K562 (cell line): ENCODE data around the gene ENDOG. TPM values are rescaled to one million over a fixed set of nuclear protein-coding genes. Genes with fewer than 3 reads are reported as not detected.

ENCODE experiments used
- ATAC-seq: fragments of 200-7000 bp; cut with Tn5 transposase; 3 replicates; pipeline ENCODE4 v1.9.1; 2020; ENCODE audit warnings: moderate library complexity
- BruUV-seq: library from RNA; stranded (reverse); fragments of 400-500 nt; replicated peaks from 2 replicates; lab custom pipeline; 2021; lab: Mats Ljungman, UMichigan
- CTCF ChIA-PET: fragments of 300-600 bp; formaldehyde crosslinking; extraction: SDS; loops from one replicate; lab custom pipeline; 2021; ENCODE audit warnings: low intra/inter-chr PET ratio; lab: Yijun Ruan, JAX
- POLR2A ChIA-PET: fragments of 300-600, 350-650 bp; sonication (Branson Sonifier 250); formaldehyde crosslinking; extraction: SDS; loops from one replicate; lab custom pipeline; 2021; ENCODE audit warnings: antibody characterized with exemption, inconsistent platforms; lab: Yijun Ruan, JAX
- DNase-seq, 4 experiments: peaks; one replicate each; pipeline versions ENCODE4 v3.0.0 to v3.0.0-alpha.2; 2011 to 2018; ENCODE audit warnings: low spot score in 3 of 4, mixed read lengths in 3 of 4; ENCODE audit errors: extremely low read depth in 1 of 4
- FAIRE-seq: peaks from 2 replicates; lab custom pipeline; 2011; peaks lifted over from hg19 to GRCh38; lab: Jason Lieb, UNC
- H2AFZ ChIP-seq: 2 replicates; pipeline ENCODE4 v1.6.0; 2011; ENCODE audit warnings: low read depth, low read length, control low read depth, inconsistent platforms
- H3K27ac ChIP-seq: fragments of 200-600 bp; 3 replicates; pipeline ENCODE4 v1.8.0; 2011; ENCODE audit warnings: low read depth, mild to moderate bottlenecking, control low read depth, inconsistent platforms, low read length, moderate library complexity, mixed read lengths; ENCODE audit errors: extremely low read depth
- H3K27me3 ChIP-seq, 2 experiments: fragments of 300-600 bp in 1 of 2; 2 replicates in 1 of 2; 3 replicates in 1 of 2; pipeline versions ENCODE4 v1.6.0 to v1.8.0; 2011; ENCODE audit warnings: inconsistent platforms in 2 of 2, low read length in 2 of 2, mild to moderate bottlenecking in 1 of 2, mixed read lengths in 1 of 2, moderate library complexity in 1 of 2; ENCODE audit not compliant: control insufficient read depth in 2 of 2, insufficient read depth in 2 of 2
- H3K36me3 ChIP-seq: fragments of 300-600 bp; 3 replicates; pipeline ENCODE4 v1.8.0; 2011; ENCODE audit warnings: mild to moderate bottlenecking, low read length, inconsistent platforms; ENCODE audit not compliant: control insufficient read depth, insufficient read depth
- H3K4me1 ChIP-seq, 2 experiments: fragments of 200-600 bp in 1 of 2; replicated peaks in 1 of 2; 2 replicates in 1 of 2; 3 replicates in 1 of 2; pipeline versions ENCODE4 v1.5.1 to v1.8.0; 2011; ENCODE audit warnings: inconsistent platforms in 2 of 2, low read length in 2 of 2, mild to moderate bottlenecking in 1 of 2, mixed read lengths in 1 of 2, moderate library complexity in 1 of 2; ENCODE audit not compliant: control insufficient read depth in 2 of 2, insufficient read depth in 2 of 2
- H3K4me2 ChIP-seq: 2 replicates; pipeline ENCODE4 v1.6.1; 2011; ENCODE audit warnings: low read length, control low read depth, inconsistent platforms, mixed read lengths; ENCODE audit not compliant: insufficient read depth
- H3K4me3 ChIP-seq: fragments of 200-600 bp; sonication (generic), shearing (Covaris generic); 2 replicates; pipeline ENCODE4 v1.5.1; 2016; ENCODE audit warnings: control low read depth, inconsistent platforms
- H3K79me2 ChIP-seq: fragments of 200-600 bp; 3 replicates; pipeline ENCODE4 v1.8.0; 2011; ENCODE audit warnings: low read length, inconsistent platforms; ENCODE audit not compliant: control insufficient read depth, insufficient read depth
- H3K9ac ChIP-seq, 2 experiments: 2 replicates each; pipeline versions ENCODE4 v1.6.0 to v1.6.1; 2011; ENCODE audit warnings: low read depth in 2 of 2, low read length in 2 of 2, control low read depth in 1 of 2, inconsistent platforms in 1 of 2, mild to moderate bottlenecking in 1 of 2, mixed read lengths in 1 of 2; ENCODE audit not compliant: insufficient read depth in 1 of 2
- H3K9me1 ChIP-seq: one replicate; pipeline ENCODE4 v1.6.0; 2011; ENCODE audit warnings: inconsistent platforms, mild to moderate bottlenecking, low read length, moderate library complexity; ENCODE audit not compliant: control insufficient read depth, insufficient read depth
- H3K9me3 ChIP-seq: replicated peaks from 2 replicates; pipeline ENCODE4 v1.5.1; 2011; ENCODE audit warnings: low read depth, low read length, inconsistent platforms; ENCODE audit not compliant: control insufficient read depth, insufficient read depth
- H4K20me1 ChIP-seq: replicated peaks from 2 replicates; pipeline ENCODE4 v1.6.1; 2011; ENCODE audit warnings: low read length, inconsistent platforms, mixed read lengths; ENCODE audit not compliant: control insufficient read depth, insufficient read depth
- BACH1 ChIP-seq: fragments of 200-800 bp; sonication (Bioruptor generic); IDR thresholded peaks from 2 replicates; pipeline ENCODE4 v1.6.1; 2016; ENCODE audit warnings: missing genetic modification characterization, missing compliant biosample characterization
- BDP1 ChIP-seq: IDR thresholded peaks from 3 replicates; pipeline ENCODE4 v1.6.1; 2011; ENCODE audit not compliant: insufficient read length, insufficient read depth
- CBFA2T3 ChIP-seq: fragments of 450-650 bp; IDR thresholded peaks from 2 replicates; pipeline ENCODE4 v1.6.1; 2017
- CREM ChIP-seq: IDR thresholded peaks from 2 replicates; pipeline ENCODE4 v1.6.1; 2014; ENCODE audit warnings: antibody characterized with exemption, low read depth
- EHMT2 ChIP-seq: fragments of 450-650 bp; IDR thresholded peaks from 2 replicates; pipeline ENCODE4 v1.6.1; 2018; ENCODE audit warnings: antibody characterized with exemption
- ELF2 ChIP-seq: fragments of 250-450 bp; sonication (Bioruptor Pico); IDR thresholded peaks from 2 replicates; pipeline ENCODE4 v1.5.0; 2021; ENCODE audit warnings: mild to moderate bottlenecking
- FUS ChIP-seq: fragments of 200-400 bp; formaldehyde crosslinking; optimal IDR thresholded peaks from 2 replicates; pipeline ENCODE3; 2017; ENCODE audit warnings: low read depth, low read length
- HMGN3 ChIP-seq: IDR thresholded peaks from 2 replicates; pipeline ENCODE4 v1.6.1; 2011; ENCODE audit warnings: borderline replicate concordance, low read depth, mild to moderate bottlenecking, mixed read lengths, low read length; ENCODE audit not compliant: insufficient read length; ENCODE audit errors: extremely low read depth
- RAD21 ChIP-seq, 2 experiments: fragments of 250-450 bp in 1 of 2; fragments of 450-650 bp in 1 of 2; sonication (Bioruptor Pico) in 1 of 2; formaldehyde crosslinking in 1 of 2; IDR thresholded peaks in 1 of 2; conservative IDR thresholded peaks in 1 of 2; 2 replicates each; pipeline versions ENCODE4 v1.4.0 to v1.8.0; 2020 to 2022; ENCODE audit warnings: mild to moderate bottlenecking in 2 of 2, moderate library complexity in 1 of 2
- RBFOX2 ChIP-seq: fragments of 200-400 bp; formaldehyde crosslinking; IDR thresholded peaks from 2 replicates; pipeline ENCODE4 v1.6.1; 2017; ENCODE audit warnings: low read depth, mild to moderate bottlenecking, low read length, moderate library complexity
- RNF2 ChIP-seq: sonication (generic); IDR thresholded peaks from 2 replicates; pipeline ENCODE4 v1.6.1; 2016
- SIN3B ChIP-seq: fragments of 450-650 bp; IDR thresholded peaks from 2 replicates; pipeline ENCODE4 v1.6.1; 2017; ENCODE audit warnings: low read depth, mild to moderate bottlenecking, moderate library complexity
- SMAD4 ChIP-seq: fragments of 250-450 bp; sonication (Bioruptor Pico); conservative IDR thresholded peaks from 2 replicates; pipeline ENCODE4 v1.8.0; 2021; ENCODE audit warnings: inconsistent platforms, mild to moderate bottlenecking, moderate library complexity
- SNIP1 ChIP-seq: fragments of 450-650 bp; IDR thresholded peaks from 2 replicates; pipeline ENCODE4 v1.7.1; 2017; ENCODE audit warnings: low read depth, mild to moderate bottlenecking
- TCF7L2 ChIP-seq: fragments of 150-350 bp; IDR thresholded peaks from 2 replicates; pipeline ENCODE4 v1.6.1; 2016; ENCODE audit warnings: low read depth, mild to moderate bottlenecking, low read length, moderate library complexity
- ZBTB1 ChIP-seq: sonication (generic); formaldehyde crosslinking; IDR thresholded peaks from 2 replicates; pipeline ENCODE4 v1.8.1; 2023; ENCODE audit warnings: missing genetic modification reagents, low read depth, mild to moderate bottlenecking, borderline replicate concordance
- ZKSCAN1 ChIP-seq: fragments of 150-350 bp; IDR thresholded peaks from 2 replicates; pipeline ENCODE4 v1.6.1; 2016; ENCODE audit warnings: low read depth, low read length
- ZNF717 ChIP-seq: fragments of 250-450 bp; sonication (Bioruptor Pico); IDR thresholded peaks from 2 replicates; pipeline ENCODE4 v1.5.0; 2021
- ZNF79 ChIP-seq: fragments of 250-450 bp; sonication (Bioruptor Pico); IDR thresholded peaks from 2 replicates; pipeline ENCODE4 v1.4.0; 2020; ENCODE audit warnings: low read depth, mild to moderate bottlenecking, moderate library complexity
- WGBS: fragments of 100-300 bp; shearing (Covaris generic); methylation state at CpG from one replicate; pipeline ENCODE4 v1.1.6; 2016; ENCODE audit warnings: low coverage, mixed read lengths; ENCODE audit not compliant: insufficient coverage; ENCODE audit errors: missing lambda C conversion rate; 5-methylcytosine and 5-hydroxymethylcytosine counted together
- in situ Hi-C: fragments of 300-500 bp; cut with MboI; formaldehyde crosslinking; loops from 4 replicates; pipeline ENCODE4 v1.15.0; 2018; ENCODE audit warnings: inconsistent platforms, mixed read lengths
- intact Hi-C: fragments of 100-400 bp; cut with micrococcal nuclease; formaldehyde crosslinking; loops from 2 replicates; pipeline ENCODE4 v1.14.2; 2022
- polyA plus RNA-seq, 8 experiments: library from polyadenylated mRNA; depleted of rRNA in 4 of 8; stranded (reverse) in 5 of 8; unstranded in 3 of 8; fragments of >200 nt; fragmentation: Nextera tagmentation in 2 of 8; fragmentation: Illumina TruSeq in 1 of 8; extraction: Ambion mirVana in 2 of 8; extraction: Trizol in 1 of 8; gene quantifications; 2 replicates each; pipeline versions ENCODE4 v1.2.1 to v1.2.3, GENCODE V29; 2011 to 2014; ENCODE audit warnings: inconsistent platforms in 1 of 8, missing spikeins in 1 of 8
- total RNA-seq, 7 experiments: library from RNA; depleted of rRNA in 6 of 7; stranded (reverse); fragments of >200 nt in 6 of 7; fragmentation: Illumina TruSeq in 2 of 7; extraction: Trizol in 2 of 7; gene quantifications; 2 replicates each; pipeline versions ENCODE4 v1.2.1 to v1.2.3, GENCODE V29; 2011 to 2021; ENCODE audit warnings: low replicate concordance in 1 of 7
- TF ChIP-seq, protein P1 (sequence below): fragments of 450-650 bp; IDR thresholded peaks from 2 replicates; pipeline ENCODE4 v1.6.1; 2016; ENCODE audit warnings: missing biosample characterization, missing genetic modification characterization
- TF ChIP-seq, protein P2 (sequence below), 3 experiments: IDR thresholded peaks in 2 of 3; conservative IDR thresholded peaks in 1 of 3; 2 replicates each; pipeline ENCODE4 v1.5.1; 2011 to 2012; ENCODE audit warnings: low read length in 3 of 3, mild to moderate bottlenecking in 3 of 3, control low read depth in 2 of 3, improper control_type of control experiment in 1 of 3, inconsistent platforms in 1 of 3, low read depth in 1 of 3, mixed read lengths in 1 of 3, moderate library complexity in 1 of 3; ENCODE audit not compliant: insufficient read depth in 2 of 3

Gene ENDOG
- total and polyA plus RNA-seq, 9 of the 15 experiments (the other 6 are each of a cell fraction or from before 2014, with no cell fraction given) = 1.2 to 91.0 (median 25.5) TPM

DNA sequence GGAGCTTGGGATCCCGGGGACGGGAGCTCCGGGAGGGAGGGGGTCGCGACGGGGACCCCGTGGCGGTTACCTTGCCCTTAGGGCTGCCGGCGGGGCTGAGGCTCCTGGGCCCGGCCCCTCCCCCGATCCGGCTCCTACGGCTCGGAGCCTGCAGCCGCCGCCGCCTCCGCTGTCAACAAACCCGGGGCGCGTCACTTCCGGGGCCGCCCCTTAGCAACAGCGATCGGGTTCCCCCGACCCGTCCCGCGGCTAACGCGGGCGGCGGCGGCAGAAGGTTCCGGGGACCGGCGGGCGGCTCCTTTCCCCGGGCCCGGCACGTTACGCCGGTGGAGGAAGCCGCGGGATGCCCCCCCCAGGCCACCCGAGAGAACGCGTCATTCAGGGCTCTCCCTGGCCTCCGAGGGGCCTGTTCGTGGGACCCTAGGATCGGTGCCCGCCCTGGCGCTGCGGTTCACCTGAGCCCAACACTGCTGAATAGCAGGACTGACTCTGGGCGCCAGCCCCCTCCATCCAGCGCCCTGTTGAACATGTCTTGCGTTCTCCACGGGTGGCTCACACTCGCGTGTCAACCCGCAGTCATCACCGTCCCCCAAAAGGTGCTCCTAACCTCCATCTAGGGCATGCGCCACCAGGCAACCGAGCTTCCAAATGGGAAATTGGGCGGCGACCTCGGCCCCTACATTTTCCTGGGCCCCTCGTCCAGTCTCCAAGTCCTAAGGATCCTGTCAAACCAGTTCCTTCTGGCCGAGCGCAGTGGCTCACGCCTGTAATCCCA is 46.4 kb upstream of the ENDOG start, which contains the start of gene ZER1:
Gene ZER1, minus strand, starts transcription at position 183 of the 775 bp plus-strand sequence. CDS start 16,362 bp downstream, outside the sequence.
- TSS peak; percentile 98 for BruUV-seq
- ATAC-seq (peak; percentile 95), FAIRE-seq (no peak), DNase-seq (peak; percentile 94 to 98 (median 97))
- Histone ChIP-seq H3K9me3 (no peaks in the 10 kb centered on the region), H3K9me1 (no peaks in the 10 kb centered on the region), H3K4me2 (peak within 1 kb of the TSS; percentile 95), H3K27me3 (no peaks in the 10 kb centered on the region), H3K79me2 (peaks cover 21% of the 10 kb centered on the region), H4K20me1 (no peaks in the 10 kb centered on the region), H3K27ac (peak within 1 kb of the TSS; percentile 88), H2AFZ (peak within 1 kb of the TSS; percentile 98), H3K4me3 (peak within 1 kb of the TSS; percentile 79), H3K36me3 (peaks cover 5% of the 10 kb centered on the region; the same call in 1 of the 3 replicates), H3K4me1 (peaks cover 13 to 16% of the 10 kb centered on the region in 2 experiments; a peak in 4 of 5 replicates), H3K9ac (peak within 1 kb of the TSS; percentile 89 to 94)
- 13% methylated on average over 55 of the region's 72 CpGs for WGBS
- in situ Hi-C loops (no loop called here), intact Hi-C loops (no loop called here)
- ChIA-PET POLR2A (interaction anchor here (0.5 to 1.5 kb wide), 3 partner anchors 10 to 43 kb away, joined by 3 to 8 read pairs (median 3); no protein-coding TSS in a partner anchor), CTCF (interaction anchor here (0.8 kb wide), 1 partner anchor 70 kb away, joined by 3 read pairs; the partner anchor contains the start of gene PKN3)
- TF ChIP-seq CBFA2T3 (peak; percentile 7; the same call in 1 of the 2 replicates), RBFOX2 (peak; percentile 94), BDP1 (no peak), EHMT2 (no peak), SNIP1 (no peak), SMAD4 (peak; percentile 94), ZBTB1 (peak; percentile 78; the same call in 1 of the 2 replicates), HMGN3 (peak; percentile 59), SIN3B (peak; percentile 87), FUS (peak; percentile 86), ELF2 (peak; percentile 9; the same call in 1 of the 2 replicates), TCF7L2 (no peak), ZNF79 (CRISPR knock-in tag) (no peak), CREM (peak; percentile 95), RNF2 (peak; percentile 67; the same call in 1 of the 2 replicates), RAD21 (CRISPR knock-in tag; conservative IDR thresholded peaks at IDR 0.05 in 1 of 2, IDR thresholded peaks at IDR 0.05 in 1 of 2) (peak; percentile 22 to 41; a peak in 3 of 4 replicates), BACH1 (tag) (no peak), ZKSCAN1 (no peak), ZNF717 (no peak)
- TF ChIP-seq, protein P1, sequence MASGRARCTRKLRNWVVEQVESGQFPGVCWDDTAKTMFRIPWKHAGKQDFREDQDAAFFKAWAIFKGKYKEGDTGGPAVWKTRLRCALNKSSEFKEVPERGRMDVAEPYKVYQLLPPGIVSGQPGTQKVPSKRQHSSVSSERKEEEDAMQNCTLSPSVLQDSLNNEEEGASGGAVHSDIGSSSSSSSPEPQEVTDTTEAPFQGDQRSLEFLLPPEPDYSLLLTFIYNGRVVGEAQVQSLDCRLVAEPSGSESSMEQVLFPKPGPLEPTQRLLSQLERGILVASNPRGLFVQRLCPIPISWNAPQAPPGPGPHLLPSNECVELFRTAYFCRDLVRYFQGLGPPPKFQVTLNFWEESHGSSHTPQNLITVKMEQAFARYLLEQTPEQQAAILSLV (tag) = no peak
- TF ChIP-seq, protein P2, sequence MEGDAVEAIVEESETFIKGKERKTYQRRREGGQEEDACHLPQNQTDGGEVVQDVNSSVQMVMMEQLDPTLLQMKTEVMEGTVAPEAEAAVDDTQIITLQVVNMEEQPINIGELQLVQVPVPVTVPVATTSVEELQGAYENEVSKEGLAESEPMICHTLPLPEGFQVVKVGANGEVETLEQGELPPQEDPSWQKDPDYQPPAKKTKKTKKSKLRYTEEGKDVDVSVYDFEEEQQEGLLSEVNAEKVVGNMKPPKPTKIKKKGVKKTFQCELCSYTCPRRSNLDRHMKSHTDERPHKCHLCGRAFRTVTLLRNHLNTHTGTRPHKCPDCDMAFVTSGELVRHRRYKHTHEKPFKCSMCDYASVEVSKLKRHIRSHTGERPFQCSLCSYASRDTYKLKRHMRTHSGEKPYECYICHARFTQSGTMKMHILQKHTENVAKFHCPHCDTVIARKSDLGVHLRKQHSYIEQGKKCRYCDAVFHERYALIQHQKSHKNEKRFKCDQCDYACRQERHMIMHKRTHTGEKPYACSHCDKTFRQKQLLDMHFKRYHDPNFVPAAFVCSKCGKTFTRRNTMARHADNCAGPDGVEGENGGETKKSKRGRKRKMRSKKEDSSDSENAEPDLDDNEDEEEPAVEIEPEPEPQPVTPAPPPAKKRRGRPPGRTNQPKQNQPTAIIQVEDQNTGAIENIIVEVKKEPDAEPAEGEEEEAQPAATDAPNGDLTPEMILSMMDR (IDR thresholded peaks at IDR 0.05 in 2 of 3, conservative IDR thresholded peaks at IDR 0.05 in 1 of 3; ENCODE audit: insufficient read depth in 2 of 3, low read depth in 1 of 3, low read length in 3 of 3) = peak in 1 of 3 experiments; percentile 3; a peak in 1 of 6 replicates
